Adrenal gland (tissue), 12 donors: ENCODE measurements around the gene OR8A1. TPM values are rescaled to one million over a fixed set of nuclear protein-coding genes. Genes with fewer than 3 reads are reported as not detected.

ENCODE experiments used
- DNase-seq, 7 donors: peaks; one replicate each; pipeline ENCODE4 v3.0.0-alpha.2; 2019 to 2020
- H3K27ac ChIP-seq, 5 donors: fragments of 200-600 bp; sonication (generic) in 4 of 5; 1 replicate in 3 of 5; 2 replicates in 2 of 5; pipeline versions ENCODE4 v1.5.1 to v1.8.0; 2016 to 2020; ENCODE audit warnings: mild to moderate bottlenecking in 1 of 5
- H3K27me3 ChIP-seq: fragments of 200-600 bp; 2 replicates; pipeline ENCODE4 v1.8.0; 2021
- H3K36me3 ChIP-seq, 2 donors: fragments of 200-600 bp; replicated peaks in 1 of 2; 1 replicate in 1 of 2; 2 replicates in 1 of 2; pipeline versions ENCODE4 v1.5.1 to v1.8.0; 2018 to 2022
- H3K4me1 ChIP-seq, 2 donors: fragments of 200-600 bp; replicated peaks in 1 of 2; 1 replicate in 1 of 2; 2 replicates in 1 of 2; pipeline versions ENCODE4 v1.5.1 to v1.8.0; 2018 to 2021
- H3K4me3 ChIP-seq, 4 donors: fragments of 200-600 bp; sonication (generic) in 3 of 4; one replicate each; pipeline ENCODE4 v1.5.1; 2016 to 2018
- H3K9me3 ChIP-seq, 3 donors: fragments of 200-600 bp; sonication (generic) in 1 of 3; replicated peaks in 1 of 3; 1 replicate in 2 of 3; 2 replicates in 1 of 3; pipeline versions ENCODE4 v1.5.1 to v1.8.0; 2016 to 2021
- POLR2A ChIP-seq, 2 donors: fragments of 450-650 bp; IDR thresholded peaks; one replicate each; pipeline ENCODE4 v1.6.1; 2017; ENCODE audit warnings: antibody characterized with exemption in 2 of 2, mild to moderate bottlenecking in 2 of 2, moderate library complexity in 1 of 2
- WGBS, 4 donors: extraction: QIAGEN DNeasy Blood & Tissue Kit in 2 of 4; methylation state at CpG; one replicate each; pipeline versions ENCODE4 v1.1.5 to v1.1.7; 2013 to 2017; 5-methylcytosine and 5-hydroxymethylcytosine counted together
- intact Hi-C, 2 donors: fragments of 100-400 bp; cut with DNase I; formaldehyde crosslinking; loops; one replicate each; pipeline versions ENCODE4 v1.14.1 to v1.15.0; 2022 to 2023
- polyA plus RNA-seq, 3 donors: library from polyadenylated mRNA; stranded (reverse); fragments of 200-250 nt in 2 of 3; fragments of 350-450 nt in 1 of 3; fragmentation: Illumina TruSeq in 1 of 3; extraction: RNeasy Lipid Tissue Mini Kit (QIAGEN cat#74804) in 1 of 3; gene quantifications; one replicate each; pipeline ENCODE4 v1.2.3, GENCODE V29; 2013 to 2014
- small RNA-seq, 2 donors: library from RNA; depleted of rRNA; stranded (forward); fragments of <200 nt; gene quantifications; one replicate each; pipeline ENCODE3, GENCODE V24; 2016
- total RNA-seq, 9 donors: library from RNA; depleted of rRNA in 4 of 9; stranded (reverse); fragments of >200 nt in 4 of 9; fragments of 120-200 nt in 1 of 9; fragmentation: NEBNext Ultra II Directional in 1 of 9; extraction: Animal tissue kit (Norgen Biotek cat#: 25700) in 1 of 9; gene quantifications; one replicate each; pipeline versions ENCODE4 v1.1.0 to v1.2.4, GENCODE V29; 2013 to 2023
- TF ChIP-seq, protein P1 (sequence below), 6 experiments: fragments of 450-650 bp in 4 of 6; fragments of 200-600 bp in 2 of 6; sonication (generic) in 1 of 6; IDR thresholded peaks; 1 replicate in 5 of 6; 2 replicates in 1 of 6; pipeline versions ENCODE4 v1.5.1 to v1.8.0; 2016 to 2021; ENCODE audit warnings: antibody characterized with exemption in 6 of 6, mild to moderate bottlenecking in 2 of 6, moderate library complexity in 1 of 6
- donor health status: healthy with polysubstance abuse.
- donor health status: Bipolar disorder and iron deficiency.
- donor health status: DM: yes; HTN: yes; CAD: no.
- donor health status: DM: no; HTN: no; CAD: no.
- donor health status: DM: no; HTN: no; CAD: no.
- donor health status: DM: yes; HTN: yes; CAD: no.

The OR8A1 gene
- total and polyA plus RNA-seq, 12 donors: not detected

DNA sequence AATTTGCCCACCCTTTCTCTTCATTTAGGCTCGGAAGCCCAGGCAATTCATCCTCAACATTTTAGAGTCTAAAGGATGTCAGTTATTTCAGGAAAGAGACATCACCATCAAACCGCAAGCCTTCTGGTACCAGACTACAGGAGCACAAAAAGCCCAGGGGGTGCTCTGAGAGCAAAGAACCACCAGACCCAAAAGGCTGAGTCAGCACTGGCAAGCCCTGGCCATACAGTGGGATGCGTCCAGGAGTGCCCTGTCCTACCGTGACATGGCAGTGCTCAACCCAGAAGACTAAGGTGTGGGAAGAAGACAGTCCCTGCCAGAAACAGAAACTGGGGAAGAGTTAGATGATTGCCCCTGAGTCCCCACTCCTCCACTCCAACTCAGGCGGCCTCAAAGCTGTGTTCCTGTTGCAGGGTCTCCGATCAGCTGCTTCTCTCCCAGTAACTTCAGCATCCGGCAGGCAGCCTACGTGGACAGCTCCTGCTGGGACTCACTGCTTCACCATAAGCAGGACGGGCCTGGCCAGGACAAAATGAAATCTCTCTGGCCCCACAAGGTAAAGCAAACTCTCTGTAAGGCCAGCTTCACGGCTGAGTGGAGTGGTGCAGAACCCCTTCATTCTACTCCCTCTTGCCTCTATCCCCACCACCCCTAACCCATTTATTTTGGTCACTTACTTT lies 42.9 kb downstream of the OR8A1 start:
- intact Hi-C loops: no loop called here
- Histone ChIP-seq H3K27ac (no peak overlapping the region), H3K36me3 (no peaks in the 10 kb centered on the region), H3K4me3 (no peak overlapping the region), H3K27me3 (peaks cover 16% of the 10 kb centered on the region), H3K4me1 (no peaks in the 10 kb centered on the region), H3K9me3 (no peaks in the 10 kb centered on the region)
- 46 to 61% (median 57%) methylated on average over 8 to 10 of the region's 10 CpGs for WGBS, 4 donors
- no peak for TF ChIP-seq POLR2A (IDR thresholded peaks at IDR 0.05)
- TF ChIP-seq, protein P1, sequence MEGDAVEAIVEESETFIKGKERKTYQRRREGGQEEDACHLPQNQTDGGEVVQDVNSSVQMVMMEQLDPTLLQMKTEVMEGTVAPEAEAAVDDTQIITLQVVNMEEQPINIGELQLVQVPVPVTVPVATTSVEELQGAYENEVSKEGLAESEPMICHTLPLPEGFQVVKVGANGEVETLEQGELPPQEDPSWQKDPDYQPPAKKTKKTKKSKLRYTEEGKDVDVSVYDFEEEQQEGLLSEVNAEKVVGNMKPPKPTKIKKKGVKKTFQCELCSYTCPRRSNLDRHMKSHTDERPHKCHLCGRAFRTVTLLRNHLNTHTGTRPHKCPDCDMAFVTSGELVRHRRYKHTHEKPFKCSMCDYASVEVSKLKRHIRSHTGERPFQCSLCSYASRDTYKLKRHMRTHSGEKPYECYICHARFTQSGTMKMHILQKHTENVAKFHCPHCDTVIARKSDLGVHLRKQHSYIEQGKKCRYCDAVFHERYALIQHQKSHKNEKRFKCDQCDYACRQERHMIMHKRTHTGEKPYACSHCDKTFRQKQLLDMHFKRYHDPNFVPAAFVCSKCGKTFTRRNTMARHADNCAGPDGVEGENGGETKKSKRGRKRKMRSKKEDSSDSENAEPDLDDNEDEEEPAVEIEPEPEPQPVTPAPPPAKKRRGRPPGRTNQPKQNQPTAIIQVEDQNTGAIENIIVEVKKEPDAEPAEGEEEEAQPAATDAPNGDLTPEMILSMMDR (IDR thresholded peaks at IDR 0.05): no peak
- DNase-seq: no peak

GRCh38 chr11:124618863-124619262 lies 49.1 kb downstream of the OR8A1 start:
- no peak for DNase-seq
- peaks cover 3 to 12% of the 10 kb centered on the region in 2 donors for H3K4me1 ChIP-seq
- no peaks in the 10 kb centered on the region for H3K9me3 ChIP-seq
- 70 to 75% (median 73%) methylated on average over 5 of the region's 5 CpGs for WGBS, 4 donors
- TF ChIP-seq POLR2A (IDR thresholded peaks at IDR 0.05): no peak
- TF ChIP-seq, protein P1 (IDR thresholded peaks at IDR 0.05): no peak
- intact Hi-C loops: no loop called here
- no peak overlapping the region for H3K27ac ChIP-seq
- peaks cover 16% of the 10 kb centered on the region for H3K27me3 ChIP-seq
- no peaks in the 10 kb centered on the region for H3K36me3 ChIP-seq
- no peak overlapping the region for H3K4me3 ChIP-seq

Small RNA genes lying within 50 kb of the gene (small RNA-seq; reads per million reads assigned to genes)
- 0 reads per million in 2 donors for gene OR8A3P

Other genes starting within 250 kb of the OR8A1 start
- not detected for gene OR8D2, start 249.8 kb upstream of the OR8A1 start, total RNA-seq
- not detected for gene OR8D2, start 249.8 kb upstream of the OR8A1 start, polyA plus RNA-seq
- gene OR8B2, start 185.5 kb upstream of the OR8A1 start, total RNA-seq: not detected
- gene OR8B2, start 185.5 kb upstream of the OR8A1 start, polyA plus RNA-seq: not detected
- gene OR8B3, start 171.0 kb upstream of the OR8A1 start, total RNA-seq: not detected
- gene OR8B3, start 171.0 kb upstream of the OR8A1 start, polyA plus RNA-seq: not detected
- gene OR8B4, start 145.1 kb upstream of the OR8A1 start, total RNA-seq: not detected
- not detected for gene OR8B4, start 145.1 kb upstream of the OR8A1 start, polyA plus RNA-seq
- gene OR8B8, start 124.3 kb upstream of the OR8A1 start, total RNA-seq: not detected
- not detected for gene OR8B8, start 124.3 kb upstream of the OR8A1 start, polyA plus RNA-seq
- not detected for gene OR8B12, start 26.3 kb upstream of the OR8A1 start, total RNA-seq
- not detected for gene OR8B12, start 26.3 kb upstream of the OR8A1 start, polyA plus RNA-seq
- gene PANX3, start 41.4 kb downstream of the OR8A1 start, total RNA-seq: not detected
- not detected for gene PANX3, start 41.4 kb downstream of the OR8A1 start, polyA plus RNA-seq
- 10 to 100 TPM; 22.3 to 41.4 (median 35.1) TPM for gene TBRG1, start 52.9 kb downstream of the OR8A1 start, total RNA-seq
- 10 to 100 TPM; 38.4 to 66.7 (median 52.1) TPM for gene TBRG1, start 52.9 kb downstream of the OR8A1 start, polyA plus RNA-seq
- 10 to 100 TPM in 8 of 9 donors, 1 to 10 TPM in 1; 6.4 to 50.0 (median 30.3) TPM for gene SIAE, start 103.7 kb downstream of the OR8A1 start, total RNA-seq
- gene SIAE, start 103.7 kb downstream of the OR8A1 start, polyA plus RNA-seq: 10 to 100 TPM; 16.7 to 30.0 (median 16.7) TPM
- gene SPA17, start 103.9 kb downstream of the OR8A1 start, total RNA-seq: 1 to 10 TPM; 1.3 to 7.5 (median 2.8) TPM
- 10 to 100 TPM in 1 of 3 donors, 1 to 10 TPM in 2; 7.4 to 14.8 (median 8.0) TPM for gene SPA17, start 103.9 kb downstream of the OR8A1 start, polyA plus RNA-seq
- gene NRGN, start 169.9 kb downstream of the OR8A1 start, total RNA-seq: 1 to 10 TPM in 6 of 9 donors, under 1 TPM in 1, not detected in 2; 0.89 to 4.1 (median 3.3) TPM
- gene NRGN, start 169.9 kb downstream of the OR8A1 start, polyA plus RNA-seq: 10 to 100 TPM in 1 of 3 donors, 1 to 10 TPM in 2; 5.1 to 10.9 (median 9.6) TPM
- 1 to 10 TPM in 1 of 9 donors, under 1 TPM in 4, not detected in 4; 0.11 to 1.4 (median 0.28) TPM for gene VSIG2, start 182.3 kb downstream of the OR8A1 start, total RNA-seq
- gene VSIG2, start 182.3 kb downstream of the OR8A1 start, polyA plus RNA-seq: 1 to 10 TPM in 1 of 3 donors, under 1 TPM in 2; 0.29 to 2.4 (median 0.67) TPM
- gene ESAM, start 192.3 kb downstream of the OR8A1 start, total RNA-seq: 10 to 100 TPM in 8 of 9 donors, 1 to 10 TPM in 1; 8.2 to 36.9 (median 29.3) TPM
- 10 to 100 TPM; 17.1 to 31.2 (median 21.5) TPM for gene ESAM, start 192.3 kb downstream of the OR8A1 start, polyA plus RNA-seq
- 10 to 100 TPM in 4 of 9 donors, 1 to 10 TPM in 5; 4.4 to 16.2 (median 6.4) TPM for gene MSANTD2, start 230.4 kb downstream of the OR8A1 start, total RNA-seq
- gene MSANTD2, start 230.4 kb downstream of the OR8A1 start, polyA plus RNA-seq: 10 to 100 TPM in 2 of 3 donors, 1 to 10 TPM in 1; 7.1 to 16.8 (median 16.2) TPM